GM19043 (cell line): ENCODE measurements around the gene RNASE8.
"Not testable (repeated sequence)": the region's sequence is repeated elsewhere in the genome, so short reads cannot be mapped to it uniquely, and the experiment has no call there.

Experiments
- ATAC-seq: cut with Tn5 transposase; IDR thresholded peaks from one replicate; pipeline ENCODE4 v1.9.1; 2021; ENCODE audit warnings: low read depth; ENCODE audit not compliant: unreplicated experiment

RNASE8 gene

GRCh38 chr14:21026988-21027315, 30.7 kb upstream of the RNASE8 start:
- ATAC-seq = no peak

- no peak for ATAC-seq
Observed at GRCh38 chr14:21029917-21030316, 27.7 kb upstream of the RNASE8 start, which contains the start of gene TPPP2. Gene TPPP2, plus strand, starts transcription at chr14:21030217. Its CDS starts 365 bp downstream, at chr14:21030582.

GRCh38 chr14:21030531-21030930, 27.1 kb upstream of the RNASE8 start:
- ATAC-seq = no peak

- no peak for ATAC-seq
Observed at GRCh38 chr14:21032326-21033132, 25.1 kb upstream of the RNASE8 start.

GRCh38 chr14:21033133-21033698, 24.4 kb upstream of the RNASE8 start:
- no peak for ATAC-seq

GRCh38 chr14:21034707-21035106, 22.9 kb upstream of the RNASE8 start, which contains the start of gene RNASE13:
Gene RNASE13, minus strand, starts transcription at chr14:21034807. Its CDS starts 519 bp downstream, at chr14:21034288.
- ATAC-seq = no peak

GRCh38 chr14:21036751-21037150, 20.9 kb upstream of the RNASE8 start:
- ATAC-seq = no peak

GRCh38 chr14:21037156-21037555, 20.5 kb upstream of the RNASE8 start:
- ATAC-seq = no peak

GRCh38 chr14:21038441-21039422, 18.9 kb upstream of the RNASE8 start:
- ATAC-seq = no peak

- ATAC-seq = no peak
Observed at GRCh38 chr14:21039585-21040369, 17.8 kb upstream of the RNASE8 start.

GRCh38 chr14:21040370-21040925, 17.2 kb upstream of the RNASE8 start:
- ATAC-seq = no peak

GRCh38 chr14:21040941-21041340, 16.7 kb upstream of the RNASE8 start:
- not testable (repeated sequence) for ATAC-seq

GRCh38 chr14:21041676-21042433, 15.8 kb upstream of the RNASE8 start, which contains the start of gene RNASE7:
Gene RNASE7, plus strand, starts transcription at chr14:21042362. Its CDS starts 631 bp downstream, at chr14:21042993.
- ATAC-seq = no peak

GRCh38 chr14:21042918-21043317, 14.7 kb upstream of the RNASE8 start:
- ATAC-seq = no peak

GRCh38 chr14:21043387-21043973, 14.1 kb upstream of the RNASE8 start:
- ATAC-seq = no peak

GRCh38 chr14:21043974-21044618, 13.5 kb upstream of the RNASE8 start:
- no peak for ATAC-seq

- no peak for ATAC-seq
Observed at GRCh38 chr14:21047378-21047781, 10.2 kb upstream of the RNASE8 start.

- no peak for ATAC-seq
Observed at GRCh38 chr14:21048638-21049037, 9.0 kb upstream of the RNASE8 start.
